Stimulated activated naive CD4-positive, alpha-beta T cell (primary cell): ENCODE results near the gene NDUFA11.

Experiments
- DNase-seq, 6 experiments: peaks; one replicate each; lab custom pipeline; 2025; lab: John Stamatoyannopoulos, UW

The NDUFA11 gene

DNA sequence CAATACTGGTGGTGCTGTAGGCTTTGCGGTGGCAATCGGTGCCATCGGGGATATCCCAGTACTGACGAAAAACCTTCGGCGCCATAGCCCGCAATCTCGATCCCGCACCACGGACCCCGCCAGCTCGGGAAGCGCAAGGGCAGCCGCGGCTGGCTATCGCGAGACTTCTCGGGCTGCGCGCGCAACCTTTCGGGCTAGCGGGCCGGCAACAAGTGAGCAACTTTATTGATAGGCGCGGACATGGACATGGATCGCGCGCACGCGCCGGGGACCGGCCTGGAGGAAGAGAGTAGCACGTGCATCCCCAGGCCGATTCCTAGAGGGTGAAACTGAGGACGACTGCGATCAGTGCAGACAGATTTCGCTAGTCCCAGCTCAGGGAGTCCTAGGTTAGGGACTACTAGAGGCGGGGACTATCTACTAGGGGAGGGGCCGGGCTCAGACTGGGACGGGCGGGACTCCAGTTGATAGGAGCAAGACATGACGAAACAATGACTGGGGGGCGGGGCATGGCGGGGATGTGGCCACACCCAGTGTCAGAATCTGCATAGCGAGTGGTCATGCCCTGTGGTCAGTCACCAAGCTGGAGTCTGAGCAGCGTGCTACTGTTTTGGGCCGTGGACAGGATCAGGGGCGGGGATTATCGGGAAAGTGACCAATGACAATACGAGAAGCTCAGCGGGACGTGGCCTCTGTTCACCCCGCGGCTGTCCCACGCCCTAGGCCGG is at the start of gene NDUFA11:
TSS of gene NDUFA11 (minus strand) at position 167 of the 728 bp plus-strand sequence. CDS start at position 85, 82 bp downstream.
- peak; percentile 98 to 100 (median 100) for DNase-seq

DNA sequence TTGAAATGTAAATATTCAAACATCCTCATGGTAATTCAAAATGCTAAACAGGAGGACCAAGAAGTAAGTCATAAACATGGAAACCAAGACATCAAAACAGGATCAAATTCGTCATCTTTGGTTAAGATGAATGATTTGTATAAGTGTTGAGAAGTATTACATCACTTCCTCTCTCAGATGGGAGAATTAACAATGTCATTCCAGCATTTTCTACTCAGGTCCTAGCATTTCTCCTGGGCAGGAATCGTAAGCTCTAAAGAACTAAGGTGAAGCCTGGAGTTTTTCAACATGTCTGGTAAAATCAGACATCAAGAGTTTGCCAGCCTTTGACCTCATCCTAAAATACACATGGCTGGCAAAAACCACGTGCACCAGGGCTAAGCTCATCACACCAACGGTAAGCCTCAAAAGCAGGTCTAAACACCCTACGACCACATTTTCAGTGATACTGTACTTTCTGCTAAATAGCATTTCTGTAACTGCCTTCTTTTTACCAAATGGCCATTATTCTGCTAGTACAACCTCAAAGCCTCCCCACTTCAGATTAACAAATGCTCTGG is 49.5 kb upstream of the NDUFA11 start:
- peak in 1 of 6 experiments; percentile 25 for DNase-seq

DNA sequence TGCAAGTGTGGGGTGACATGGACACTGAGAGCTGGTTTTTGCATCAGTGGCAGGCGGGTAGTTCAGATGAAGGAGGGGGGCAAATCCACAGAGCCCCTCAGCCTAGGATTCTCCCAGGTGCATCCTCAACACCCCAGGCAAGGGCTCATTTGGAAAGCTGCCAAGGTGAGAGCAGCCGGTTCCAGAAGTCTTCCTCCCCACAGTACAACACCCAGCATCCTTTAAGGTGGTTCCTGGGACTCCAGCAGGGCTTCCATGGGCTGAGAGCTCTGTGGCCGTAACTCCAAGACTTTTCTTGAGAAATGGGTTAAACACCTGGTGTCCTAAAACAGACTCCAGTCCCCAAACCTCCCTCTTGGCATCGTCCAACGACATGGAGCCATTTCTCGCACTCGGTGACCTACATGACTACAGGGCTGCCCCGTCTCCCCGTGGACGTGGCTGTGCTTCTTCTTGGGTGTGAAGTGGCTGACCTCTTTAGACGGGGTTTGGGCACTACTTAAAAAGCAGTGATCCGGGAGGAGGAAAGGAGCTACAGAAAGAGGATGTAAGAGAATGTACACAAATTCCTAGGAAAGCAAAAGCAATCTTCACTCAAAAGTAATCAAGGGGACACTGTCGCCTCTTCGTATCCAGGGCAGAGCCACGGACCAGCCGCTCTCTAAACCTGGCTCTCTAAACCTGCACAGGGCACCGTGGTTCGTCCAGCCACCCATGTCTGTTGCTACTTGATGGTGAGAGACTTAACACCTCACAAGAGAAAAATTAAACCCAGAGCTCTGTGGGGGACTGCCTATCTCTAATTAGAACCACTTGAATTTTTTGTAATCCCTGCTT is 48.8 kb upstream of the NDUFA11 start:
- peak in 1 of 6 experiments; percentile 13 for DNase-seq

DNA sequence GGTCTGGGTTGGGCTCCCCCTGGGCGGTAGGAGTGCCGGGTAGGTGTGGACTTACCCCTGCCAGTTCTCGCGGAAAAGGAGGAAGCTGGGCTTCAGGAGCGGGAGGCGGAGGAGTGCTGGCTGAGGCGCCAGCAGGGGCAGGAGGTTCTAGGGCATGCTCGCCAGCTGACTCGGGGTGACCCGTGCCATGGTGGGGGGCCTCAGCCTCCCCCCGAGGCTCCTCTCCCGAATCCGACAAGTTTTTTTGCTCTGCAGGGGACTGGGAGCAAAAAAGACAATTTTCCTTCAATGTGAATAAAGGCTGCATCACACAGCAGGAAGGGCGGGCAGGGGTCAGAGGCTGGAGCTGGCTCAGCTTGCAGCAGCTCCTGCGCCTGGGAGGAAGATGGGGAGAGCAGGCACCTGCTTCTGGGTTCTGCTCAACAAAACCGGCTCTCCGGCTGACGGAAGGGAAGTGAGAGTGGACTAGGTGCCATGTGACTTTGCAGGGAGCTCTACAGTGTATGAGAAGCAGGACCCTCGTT is 47.8 kb upstream of the NDUFA11 start:
- DNase-seq = no peak

DNA sequence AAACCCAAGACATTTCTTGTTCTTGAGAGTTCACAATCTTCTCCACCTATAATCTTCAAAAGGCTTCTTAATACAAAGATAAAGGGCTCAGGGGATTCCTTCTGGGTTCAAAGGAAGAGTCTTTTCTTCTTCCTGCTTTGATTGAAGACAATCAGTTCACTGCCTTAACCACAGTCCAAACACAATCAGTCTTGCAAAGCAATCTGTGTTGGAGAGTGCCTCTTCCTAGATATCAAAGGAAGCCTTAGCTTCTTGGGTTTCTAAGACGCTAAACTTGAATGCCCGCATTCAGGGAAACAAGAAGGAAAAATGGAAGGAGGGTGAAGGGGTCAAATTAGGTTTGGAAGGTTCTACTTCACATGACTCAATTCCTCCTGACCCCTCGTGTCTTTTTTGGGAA is 47.2 kb upstream of the NDUFA11 start:
- DNase-seq = peak in 2 of 6 experiments; percentile 14 to 18

DNA sequence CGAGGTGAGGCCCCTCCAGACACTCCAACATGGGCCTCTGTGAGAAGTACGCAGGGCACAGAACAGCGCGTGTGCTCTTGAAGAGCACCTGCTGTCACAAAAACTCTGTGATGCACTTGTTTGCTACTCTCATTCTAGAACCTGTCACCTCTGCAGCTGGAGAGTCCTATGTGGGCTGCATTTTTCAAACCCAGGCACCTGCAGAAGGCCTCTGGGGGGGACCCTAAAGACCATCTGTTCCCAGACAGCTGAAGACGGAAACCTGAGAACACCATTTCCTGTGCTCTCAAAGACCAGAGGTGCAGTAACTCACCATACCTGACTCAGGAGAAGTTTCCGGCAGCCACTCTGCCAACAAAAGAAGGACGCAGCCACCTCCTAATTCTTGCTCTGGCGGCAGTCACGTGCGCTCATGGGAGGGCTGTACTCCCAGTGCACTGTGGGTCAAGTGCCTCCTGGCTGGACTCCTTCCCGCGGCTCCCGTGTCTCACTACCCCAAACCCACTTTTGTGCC is 46.3 kb upstream of the NDUFA11 start:
- DNase-seq = peak; percentile 18 to 53 (median 31)

DNA sequence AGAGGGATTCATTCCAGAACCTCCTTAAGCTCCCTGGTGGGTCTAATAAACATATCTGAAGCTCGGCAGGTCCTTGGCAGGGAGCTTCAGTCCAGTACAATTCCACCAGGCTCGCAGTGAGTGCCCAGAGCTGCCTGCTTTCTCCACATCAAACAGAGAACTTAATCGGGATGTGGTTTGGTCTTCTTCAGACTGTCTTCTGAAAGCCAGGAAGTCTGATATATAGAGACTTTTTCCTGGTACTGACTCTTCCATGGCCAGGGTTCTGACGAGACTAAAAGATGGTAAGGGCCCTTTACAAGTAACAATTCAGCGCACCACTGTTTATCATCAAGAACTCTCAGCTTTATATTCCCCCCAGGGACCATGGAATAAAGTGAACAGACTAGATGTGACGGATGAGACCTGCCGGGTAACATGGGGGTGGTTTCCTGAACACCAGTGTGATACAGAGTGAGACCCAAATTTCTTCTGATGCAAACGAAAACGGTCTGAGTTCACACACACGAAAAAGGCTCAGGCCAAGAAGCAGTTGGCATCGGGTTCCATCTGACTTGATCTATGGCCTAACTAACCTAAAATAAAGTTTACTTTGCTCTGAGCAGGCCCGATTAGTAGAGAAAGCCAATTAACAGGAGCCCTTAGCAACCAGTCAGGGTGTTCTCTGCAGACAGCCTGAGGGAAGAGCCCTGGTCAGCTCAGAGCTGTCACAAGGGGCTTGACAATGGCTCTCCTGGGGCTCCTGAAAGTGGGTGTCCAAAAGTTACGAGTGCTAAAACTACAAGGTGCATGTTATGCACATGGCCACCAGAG is 45.4 kb upstream of the NDUFA11 start:
- peak in 3 of 6 experiments; percentile 13 to 27 (median 25) for DNase-seq

DNA sequence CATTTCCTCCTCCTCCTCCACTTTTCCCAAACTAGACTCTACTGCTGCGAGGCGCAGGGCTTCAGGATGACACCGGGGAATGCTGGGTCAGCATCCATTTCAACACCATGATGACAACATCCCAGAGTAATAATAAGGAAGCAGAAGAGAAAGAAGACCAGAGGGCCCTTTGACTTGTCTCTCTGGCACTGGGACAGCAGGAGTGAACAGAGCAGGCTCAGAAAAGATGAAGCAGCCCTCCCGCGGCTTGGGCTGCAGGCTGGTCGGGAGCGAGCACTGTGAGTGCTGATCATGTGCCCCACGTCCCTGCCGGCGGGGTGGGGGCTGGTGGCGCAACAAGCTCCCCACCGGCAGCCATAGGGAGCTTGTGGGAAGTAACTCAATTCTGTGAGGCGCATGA is 43.8 kb upstream of the NDUFA11 start:
- no peak for DNase-seq

DNA sequence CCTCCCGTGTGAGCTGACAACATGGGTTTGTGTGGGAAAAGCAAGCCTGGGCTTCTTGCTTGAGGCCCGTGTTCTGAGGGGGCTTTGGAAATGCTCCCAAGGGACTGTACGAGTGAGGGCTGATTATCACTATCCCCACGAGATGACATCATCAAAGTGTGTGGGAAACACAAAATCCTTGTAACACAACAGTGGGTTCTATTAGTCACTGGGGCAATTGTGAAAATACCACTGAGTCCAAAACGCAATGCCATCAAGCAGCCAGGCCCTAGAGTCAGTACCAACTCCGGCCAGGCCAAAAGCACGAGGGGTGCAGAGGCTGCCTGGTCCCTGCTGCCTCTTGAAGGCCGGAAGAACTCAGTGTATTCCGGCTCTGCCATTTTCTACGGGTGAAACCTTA is 40.0 kb upstream of the NDUFA11 start:
- no peak for DNase-seq

DNA sequence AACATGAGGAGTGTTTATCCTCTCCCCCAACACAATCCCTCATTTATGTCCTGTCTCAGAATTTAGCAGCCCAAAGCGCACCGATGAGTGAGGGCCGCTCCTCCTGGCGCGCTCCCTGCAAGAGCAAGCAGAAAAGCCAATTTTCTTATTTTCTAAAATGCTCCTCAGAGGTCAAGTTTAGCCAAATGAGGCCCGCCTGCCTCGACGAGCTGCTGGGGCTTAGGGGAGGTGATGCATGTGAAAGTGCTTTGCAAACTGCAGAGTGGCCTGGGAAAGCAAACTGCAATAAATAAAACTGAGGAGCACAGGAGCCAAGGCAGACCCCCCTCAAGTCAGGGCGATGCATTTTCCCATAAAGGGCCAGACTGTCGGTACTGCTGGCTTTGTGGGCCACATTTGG is 39.5 kb upstream of the NDUFA11 start:
- no peak for DNase-seq

DNA sequence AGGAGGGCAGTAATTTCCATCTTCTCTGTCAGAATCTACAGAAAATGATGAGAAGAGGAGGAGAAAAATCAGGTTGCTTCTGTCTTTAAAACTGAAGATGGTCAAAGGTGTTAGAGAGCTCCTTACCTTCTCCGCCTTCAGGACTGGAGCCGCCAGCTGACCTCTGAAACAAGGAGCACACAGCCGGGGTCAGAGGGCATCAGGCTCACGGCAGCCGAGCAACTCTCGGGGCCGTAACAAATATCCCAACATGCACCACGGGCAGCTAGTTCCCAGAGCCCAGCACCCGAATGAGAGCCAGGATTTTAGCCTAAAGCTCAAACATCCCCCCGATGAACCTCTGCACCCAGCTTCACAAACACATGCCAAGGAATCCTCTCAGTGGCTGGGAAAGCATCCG is 38.1 kb upstream of the NDUFA11 start:
- no peak for DNase-seq

DNA sequence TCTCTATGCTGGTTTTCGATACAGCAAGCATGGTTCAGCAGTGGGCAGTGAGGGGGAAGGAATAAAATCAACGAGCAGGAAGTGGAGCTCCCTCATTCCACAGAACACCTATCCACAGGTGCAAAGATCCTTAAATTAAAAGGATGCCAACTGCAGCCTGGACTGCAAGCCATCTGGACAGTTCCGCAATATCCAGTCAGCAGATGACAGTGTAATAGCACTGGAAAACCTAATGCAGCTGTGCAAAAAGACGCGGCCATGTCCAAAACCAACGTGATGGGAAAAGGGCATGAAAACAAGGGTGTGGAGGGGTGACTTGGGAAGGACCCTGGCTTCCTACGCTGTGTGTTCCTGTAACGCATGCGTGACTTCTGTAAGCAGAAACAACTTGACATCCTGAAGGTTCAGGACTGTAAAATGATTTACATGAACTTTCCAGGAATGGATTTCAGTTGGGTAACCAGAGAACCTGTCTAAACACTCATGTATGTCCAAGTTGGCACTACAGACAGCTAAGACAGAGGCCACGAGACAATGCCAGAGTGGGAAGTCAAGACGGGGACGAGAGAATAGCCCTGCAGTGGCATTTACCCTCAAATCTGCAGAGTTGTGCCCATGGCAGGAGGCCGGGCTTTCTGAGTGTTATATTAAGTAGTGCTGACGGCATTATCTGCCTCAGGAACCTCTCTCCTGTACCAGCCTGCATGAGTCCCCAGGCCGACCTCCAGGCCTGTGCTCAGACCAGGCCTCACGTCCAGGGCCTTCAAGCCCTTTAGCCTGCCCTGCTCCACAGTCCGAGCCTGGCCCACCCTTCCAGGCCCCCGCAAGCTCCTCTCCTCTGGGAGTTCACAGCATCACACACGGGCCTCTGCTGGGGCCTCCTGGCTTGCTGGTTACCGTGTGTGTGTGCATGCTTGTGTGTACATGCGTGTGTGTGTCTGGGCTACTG is 36.9 kb upstream of the NDUFA11 start:
- no peak for DNase-seq

DNA sequence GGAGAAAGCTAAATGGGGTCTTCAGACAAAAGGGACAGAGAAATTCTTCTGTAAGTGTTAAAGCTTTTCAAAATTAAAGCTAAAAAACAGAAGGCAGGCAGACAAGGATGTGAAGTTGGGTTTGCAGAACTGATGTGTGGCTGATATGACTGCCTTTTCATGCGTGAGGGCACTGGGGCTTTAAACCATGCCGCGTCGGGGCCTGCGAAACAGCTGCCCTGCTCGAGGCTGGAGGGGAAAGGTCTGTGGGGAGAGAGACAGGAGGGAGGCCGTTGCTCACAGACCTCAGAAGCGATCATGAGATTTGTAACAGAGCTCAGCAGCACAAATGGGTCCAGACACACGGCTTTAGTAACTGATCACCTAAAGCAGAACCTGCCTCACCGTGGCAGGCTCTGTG is 34.0 kb upstream of the NDUFA11 start:
- DNase-seq = no peak

DNA sequence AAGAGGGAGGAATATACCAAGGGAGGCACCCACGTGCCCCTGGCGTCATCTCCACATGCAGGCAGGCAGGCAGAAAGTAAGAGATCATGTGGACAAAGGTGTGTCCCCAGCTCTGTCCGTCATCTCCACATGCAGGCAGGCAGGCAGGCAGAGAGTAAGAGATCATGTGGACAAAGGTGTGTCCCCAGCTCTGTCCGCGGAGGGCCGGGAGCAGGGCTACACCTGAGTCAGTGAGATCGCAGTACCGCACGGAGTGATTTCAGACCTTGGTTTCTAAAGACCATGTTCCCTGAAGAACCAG is 32.7 kb upstream of the NDUFA11 start:
- no peak for DNase-seq

DNA sequence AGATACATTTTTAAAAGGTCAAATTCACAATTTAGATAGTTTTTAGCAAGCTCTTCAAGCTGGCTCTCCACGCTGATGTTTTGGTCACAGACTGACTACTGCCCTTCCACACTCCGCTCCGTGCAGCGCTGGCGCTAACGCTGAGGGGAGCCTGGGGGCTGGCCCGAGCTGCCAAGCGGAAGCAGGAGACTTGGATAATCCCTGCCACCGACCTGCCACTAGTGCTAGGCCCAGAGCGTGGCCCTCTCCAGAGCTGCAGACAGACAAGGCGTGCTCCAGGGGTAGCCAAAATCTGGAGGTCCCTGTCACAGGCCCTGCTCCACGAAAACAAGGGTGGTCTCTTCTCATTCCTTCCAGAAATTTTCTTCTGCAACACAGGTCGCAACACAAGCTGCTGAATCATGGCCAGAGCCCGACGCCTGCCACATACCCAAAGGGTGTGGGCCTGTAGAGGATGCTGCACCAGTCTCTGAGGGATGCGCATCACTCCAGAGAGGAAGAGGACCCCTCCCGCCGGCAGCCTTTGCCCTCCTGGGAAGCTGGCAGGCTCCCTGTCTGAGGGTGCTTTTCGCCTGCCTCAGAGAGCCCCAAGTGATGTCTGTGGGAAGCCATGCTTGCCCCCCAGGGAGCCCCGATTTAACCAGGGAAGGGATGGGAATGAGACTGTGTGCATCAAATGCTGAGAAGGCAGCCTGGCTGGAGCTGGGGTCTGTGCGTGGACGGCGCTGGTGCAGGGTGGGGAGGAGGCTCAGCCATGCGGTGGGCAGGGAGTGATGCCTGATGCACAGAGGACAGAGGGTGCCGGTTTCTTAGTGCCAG is 32.1 kb upstream of the NDUFA11 start:
- DNase-seq = no peak

DNA sequence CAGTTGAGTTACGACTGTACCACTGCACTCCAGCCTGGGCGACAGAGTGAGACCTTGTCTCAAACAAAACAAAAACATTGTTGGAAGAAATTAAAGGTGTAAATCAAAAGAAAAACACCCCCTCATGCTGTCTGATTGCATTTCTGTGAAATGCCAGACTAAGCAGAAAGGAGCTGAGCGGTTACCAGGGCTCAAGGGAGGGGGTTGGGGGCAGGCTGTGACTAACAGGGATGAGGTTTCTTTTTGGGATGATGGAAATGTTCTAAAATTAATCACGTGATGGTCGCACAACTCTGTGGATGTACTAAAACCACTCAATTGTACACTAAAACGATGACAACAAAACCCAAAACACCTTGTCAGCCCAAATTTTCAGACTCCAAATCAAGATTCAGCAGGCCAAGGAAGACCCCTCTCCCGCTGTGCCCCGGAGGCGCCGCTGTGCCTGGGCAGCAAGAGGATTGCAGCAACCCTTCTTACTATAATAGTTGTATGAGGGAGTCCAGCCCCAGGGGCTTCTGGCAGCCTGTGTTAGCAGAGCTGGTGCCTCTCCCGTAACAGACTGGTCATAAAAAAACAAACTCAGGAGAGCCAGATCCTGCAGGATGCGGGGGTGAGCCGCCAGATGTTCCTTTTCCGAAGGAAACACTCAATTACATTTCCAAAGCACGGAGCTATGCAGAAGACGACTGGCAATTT is 31.3 kb upstream of the NDUFA11 start:
- no peak for DNase-seq

DNA sequence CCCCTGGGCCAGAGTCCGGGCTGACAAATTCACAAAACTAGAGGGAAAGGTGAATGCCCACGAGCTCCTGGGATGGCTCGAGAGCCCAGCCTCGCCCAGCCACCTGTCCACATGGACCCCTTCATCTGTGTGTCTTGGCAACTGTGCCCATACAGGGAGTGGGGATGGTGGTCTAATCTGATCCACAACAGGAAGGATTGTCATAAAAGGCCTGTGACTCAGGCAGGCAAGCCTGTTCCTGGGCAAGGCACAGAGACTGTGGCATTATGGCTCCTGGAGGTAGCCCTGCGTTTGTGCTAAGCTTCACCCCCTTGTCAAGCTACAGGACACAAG is 30.4 kb upstream of the NDUFA11 start:
- no peak for DNase-seq

DNA sequence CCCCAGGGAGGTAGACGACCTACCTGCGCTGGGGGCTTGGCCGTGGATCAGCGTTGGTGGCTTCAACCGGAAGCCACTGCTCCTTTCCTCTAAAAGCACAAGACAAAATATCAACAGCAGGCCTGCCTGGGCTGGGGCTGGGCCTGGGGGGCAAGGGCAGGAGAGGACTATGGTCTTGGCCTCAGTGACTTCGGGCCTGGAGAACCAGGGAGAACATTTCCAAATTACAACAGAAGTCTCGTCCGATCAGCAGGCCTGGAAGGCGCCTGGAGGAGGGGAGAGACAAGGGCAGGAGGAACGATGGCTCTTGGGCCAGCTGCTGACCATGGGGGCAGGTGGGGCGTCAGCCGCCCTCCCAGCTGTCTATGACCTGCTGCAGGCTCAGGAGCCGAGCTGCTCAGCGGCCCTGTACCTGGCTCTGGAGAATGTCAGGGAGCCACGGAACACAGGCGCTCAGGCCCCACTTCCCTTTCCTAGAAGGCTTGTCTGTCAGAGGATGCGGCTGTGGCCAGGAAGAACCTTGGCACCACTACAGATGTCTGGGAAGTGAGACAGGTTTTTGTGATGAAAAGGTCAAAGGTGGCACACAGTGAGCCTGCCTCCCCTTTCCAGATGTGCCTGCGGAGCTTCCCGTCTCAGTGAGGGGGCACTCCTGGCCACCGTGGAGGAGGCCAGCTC is 29.9 kb upstream of the NDUFA11 start:
- no peak for DNase-seq
